ENCODE data around the gene KCNIP4. TPM values are rescaled to one million over a fixed set of nuclear protein-coding genes. Genes with fewer than 3 reads are reported as not detected.

The KCNIP4 gene
- total and polyA plus RNA-seq, 10 of the 15 experiments (the other 5 are each of a cell fraction or from before 2014, with no cell fraction given), result 0.03 to 0.23 (median 0.13) TPM; not detected in 7

- no TSS peak for BruUV-seq (replicated peaks)
- Histone ChIP-seq H2AFZ (ENCODE audit: control insufficient read depth, low read depth, low read length) (no peak overlapping the region), H3K4me2 (ENCODE audit: control insufficient read depth, insufficient read depth) (no peak overlapping the region), H3K27me3 (replicated peaks in 1 of 2; ENCODE audit: control insufficient read depth in 2 of 2, insufficient read depth in 2 of 2, low read length in 1 of 2) (no peaks in the 10 kb centered on the region), H3K4me1 (ENCODE audit: control insufficient read depth, insufficient read depth, low read length) (no peaks in the 10 kb centered on the region), H3K79me2 (ENCODE audit: control insufficient read depth, insufficient read depth, low read length) (no peaks in the 10 kb centered on the region), H3K36me3 (ENCODE audit: control insufficient read depth in 2 of 2, insufficient read depth in 2 of 2, low read length in 1 of 2) (no peaks in the 10 kb centered on the region), H3K4me3 (no peak overlapping the region), H4K20me1 (ENCODE audit: control insufficient read depth, insufficient read depth) (no peaks in the 10 kb centered on the region), H3K9me3 (replicated peaks; ENCODE audit: control insufficient read depth, insufficient read depth, low read length) (no peaks in the 10 kb centered on the region), H3K9ac (ENCODE audit: control insufficient read depth, insufficient read depth, low read length) (no peak overlapping the region), H3K27ac (ENCODE audit: control insufficient read depth, insufficient read depth) (no peak overlapping the region)
- in situ Hi-C loops (cut with MboI), result loop anchor here (25.0 kb wide), 1 partner anchor 1345 kb away; no protein-coding TSS in a partner anchor
- WGBS (ENCODE audit: insufficient coverage, insufficient replicate concordance, low lambda C conversion rate, missing lambda C conversion rate), result 0% methylated on average over 2 of the region's 2 CpGs
- FAIRE-seq (no peak), DNase-seq (ENCODE audit: low read depth, low spot score) (no peak), ATAC-seq (no peak)
- TF ChIP-seq ZBTB4 (CRISPR knock-in tag; IDR thresholded peaks at IDR 0.05) (no peak), ZNF687 (IDR thresholded peaks at IDR 0.05) (no peak), STAT3 (IDR thresholded peaks at IDR 0.05; ENCODE audit: low read depth, low read length) (no peak), NRF1 (conservative IDR thresholded peaks at IDR 0.05; ENCODE audit: low read depth, low read length) (no peak), ZZZ3 (IDR thresholded peaks at IDR 0.05; ENCODE audit: control insufficient read depth, insufficient read length, low read depth) (no peak), CBFB (IDR thresholded peaks at IDR 0.05; ENCODE audit: low read depth) (no peak), SREBF2 (IDR thresholded peaks at IDR 0.05; ENCODE audit: low read length) (no peak), MEF2B (IDR thresholded peaks at IDR 0.05; ENCODE audit: partially characterized antibody, poor library complexity, severe bottlenecking) (no peak), NR2C1 (IDR thresholded peaks at IDR 0.05) (no peak), NFIC (IDR thresholded peaks at IDR 0.05; ENCODE audit: low read depth, low read length) (no peak), YY1 (IDR thresholded peaks at IDR 0.05; ENCODE audit: low read depth, low read length) (no peak), ETV6 (conservative IDR thresholded peaks at IDR 0.05 in 1 of 2, IDR thresholded peaks at IDR 0.05 in 1 of 2; ENCODE audit: borderline replicate concordance in 1 of 2, low read depth in 1 of 2) (no peak), JUNB (IDR thresholded peaks at IDR 0.05) (no peak), MXI1 (IDR thresholded peaks at IDR 0.05; ENCODE audit: low read depth, low read length) (no peak), FOS (IDR thresholded peaks at IDR 0.05; ENCODE audit: borderline replicate concordance, extremely low read depth, insufficient read length) (no peak)
- TF ChIP-seq, protein P1, sequence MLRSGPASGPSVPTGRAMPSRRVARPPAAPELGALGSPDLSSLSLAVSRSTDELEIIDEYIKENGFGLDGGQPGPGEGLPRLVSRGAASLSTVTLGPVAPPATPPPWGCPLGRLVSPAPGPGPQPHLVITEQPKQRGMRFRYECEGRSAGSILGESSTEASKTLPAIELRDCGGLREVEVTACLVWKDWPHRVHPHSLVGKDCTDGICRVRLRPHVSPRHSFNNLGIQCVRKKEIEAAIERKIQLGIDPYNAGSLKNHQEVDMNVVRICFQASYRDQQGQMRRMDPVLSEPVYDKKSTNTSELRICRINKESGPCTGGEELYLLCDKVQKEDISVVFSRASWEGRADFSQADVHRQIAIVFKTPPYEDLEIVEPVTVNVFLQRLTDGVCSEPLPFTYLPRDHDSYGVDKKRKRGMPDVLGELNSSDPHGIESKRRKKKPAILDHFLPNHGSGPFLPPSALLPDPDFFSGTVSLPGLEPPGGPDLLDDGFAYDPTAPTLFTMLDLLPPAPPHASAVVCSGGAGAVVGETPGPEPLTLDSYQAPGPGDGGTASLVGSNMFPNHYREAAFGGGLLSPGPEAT (IDR thresholded peaks at IDR 0.05; ENCODE audit: low read depth), result no peak
- ChIA-PET CTCF (no interaction called here), RAD21 (ENCODE audit: unreplicated experiment) (no interaction called here), POLR2A (no interaction called here), SMC1A (ENCODE audit: uncharacterized antibody, unreplicated experiment) (no interaction called here)
- intact Hi-C loops (cut with micrococcal nuclease; ENCODE audit: unreplicated experiment), result no loop called here
Observed at GRCh38 chr4:21757248-21757647, 191.3 kb downstream of the KCNIP4 start.

Measured in GM12878 (cell line).